Immature natural killer cell (primary cell): ENCODE results near the gene DIRAS3. TPM values are rescaled to one million over a fixed set of nuclear protein-coding genes. Genes with fewer than 3 reads are reported as not detected.

ENCODE experiments used
- DNase-seq, 3 donors: peaks; one replicate each; pipeline ENCODE4 v3.0.0; 2022; ENCODE audit warnings: mixed read lengths in 1 of 3
- H3K27ac Mint-ChIP-seq, 6 donors: one replicate each; pipeline ENCODE4 v1.8.0; 2020; ENCODE audit warnings: mixed read lengths in 6 of 6, mild to moderate bottlenecking in 5 of 6, inconsistent platforms in 4 of 6, moderate library complexity in 3 of 6
- H3K27me3 Mint-ChIP-seq, 3 donors: one replicate each; pipeline ENCODE4 v1.8.0; 2020 to 2021; ENCODE audit warnings: low read depth in 3 of 3, mild to moderate bottlenecking in 3 of 3, mixed read lengths in 3 of 3, moderate library complexity in 3 of 3, inconsistent platforms in 1 of 3
- H3K36me3 Mint-ChIP-seq, 3 donors: one replicate each; pipeline ENCODE4 v1.8.0; 2020; ENCODE audit warnings: mixed read lengths in 3 of 3, inconsistent platforms in 2 of 3, mild to moderate bottlenecking in 2 of 3
- H3K4me1 Mint-ChIP-seq, 2 donors: one replicate each; pipeline ENCODE4 v1.8.0; 2020; ENCODE audit warnings: inconsistent platforms in 2 of 2, mild to moderate bottlenecking in 2 of 2, mixed read lengths in 2 of 2, moderate library complexity in 1 of 2
- H3K4me3 Mint-ChIP-seq, 5 donors: one replicate each; pipeline ENCODE4 v1.8.0; 2020; ENCODE audit warnings: mild to moderate bottlenecking in 5 of 5, mixed read lengths in 5 of 5, inconsistent platforms in 3 of 5, moderate library complexity in 3 of 5
- H3K9me3 Mint-ChIP-seq, 6 donors: one replicate each; pipeline ENCODE4 v1.8.0; 2020; ENCODE audit warnings: mild to moderate bottlenecking in 6 of 6, mixed read lengths in 6 of 6, inconsistent platforms in 4 of 6, moderate library complexity in 3 of 6
- polyA plus RNA-seq, 3 donors: library from polyadenylated mRNA; unstranded; fragments of 300-500 nt; fragmentation: Illumina TruSeq; gene quantifications; one replicate each; pipeline ENCODE4 v1.2.3, GENCODE V29; 2021

The DIRAS3 gene
- polyA plus RNA-seq, 3 donors from 2014 or later: not detected

DNA sequence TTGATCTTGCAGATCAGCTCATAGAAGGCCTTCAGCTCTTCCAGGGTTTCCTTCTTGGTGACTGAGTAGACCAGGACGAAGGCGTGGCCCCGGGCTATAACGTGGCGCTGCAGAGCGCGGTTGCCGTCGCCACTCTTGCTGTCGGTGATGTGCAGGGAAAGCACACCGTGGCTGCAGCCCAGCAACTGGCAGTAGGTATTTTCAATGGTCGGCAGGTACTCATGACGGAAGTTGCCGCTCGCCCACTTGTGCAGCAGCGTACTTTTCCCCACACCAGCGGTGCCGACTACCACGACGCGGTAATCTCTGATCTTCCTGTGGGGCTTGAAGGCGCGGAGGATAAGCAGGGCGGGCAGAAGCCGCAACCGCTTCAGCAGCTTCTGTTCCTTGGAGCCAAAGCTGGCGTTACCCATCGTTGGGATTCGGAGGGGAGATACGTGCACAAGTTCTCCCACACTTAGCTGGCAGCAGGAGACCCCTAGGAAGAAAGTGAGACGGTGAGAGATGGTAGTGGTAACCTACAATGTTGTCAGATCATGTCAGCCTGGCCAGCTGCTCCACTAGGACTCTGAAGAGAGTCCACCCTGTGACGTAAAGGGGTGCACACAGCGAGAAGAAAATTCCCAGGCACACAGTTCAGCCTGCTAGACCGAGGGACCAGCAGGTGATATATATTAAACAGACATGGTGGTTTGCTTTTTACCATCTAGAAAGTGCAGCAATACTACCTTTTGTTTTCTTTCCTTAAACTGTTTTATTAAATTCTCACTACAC, 3.4 kb downstream of the DIRAS3 start:
- DNase-seq: no peak
- Mint-ChIP-seq H3K36me3 (no peaks in the 10 kb centered on the region), H3K4me3 (no peak overlapping the region), H3K27me3 (peaks cover 3 to 12% (median 3%) of the 10 kb centered on the region in 3 donors), H3K9me3 (peaks cover 0 to 6% (median 4%) of the 10 kb centered on the region in 6 donors), H3K4me1 (no peaks in the 10 kb centered on the region), H3K27ac (no peak overlapping the region)

- peaks cover 3 to 11% (median 3%) of the 10 kb centered on the region in 3 donors for H3K27me3 Mint-ChIP-seq
- no peak for DNase-seq
- H3K4me1 Mint-ChIP-seq: no peaks in the 10 kb centered on the region
- no peak overlapping the region for H3K27ac Mint-ChIP-seq
- no peaks in the 10 kb centered on the region for H3K36me3 Mint-ChIP-seq
- H3K9me3 Mint-ChIP-seq: peaks cover 0 to 6% (median 4%) of the 10 kb centered on the region in 6 donors
- no peak overlapping the region for H3K4me3 Mint-ChIP-seq
Measured at GRCh38 chr1:68046423-68046822, 4.0 kb downstream of the DIRAS3 start.

- H3K9me3 Mint-ChIP-seq: peaks cover 0 to 6% (median 4%) of the 10 kb centered on the region in 6 donors
- H3K27ac Mint-ChIP-seq: no peak overlapping the region
- DNase-seq: no peak
- peaks cover 3 to 7% (median 3%) of the 10 kb centered on the region in 3 donors for H3K27me3 Mint-ChIP-seq
- H3K36me3 Mint-ChIP-seq: no peaks in the 10 kb centered on the region
- no peak overlapping the region for H3K4me3 Mint-ChIP-seq
- H3K4me1 Mint-ChIP-seq: no peaks in the 10 kb centered on the region
Measured at GRCh38 chr1:68045511-68046180, 4.8 kb downstream of the DIRAS3 start.

DNA sequence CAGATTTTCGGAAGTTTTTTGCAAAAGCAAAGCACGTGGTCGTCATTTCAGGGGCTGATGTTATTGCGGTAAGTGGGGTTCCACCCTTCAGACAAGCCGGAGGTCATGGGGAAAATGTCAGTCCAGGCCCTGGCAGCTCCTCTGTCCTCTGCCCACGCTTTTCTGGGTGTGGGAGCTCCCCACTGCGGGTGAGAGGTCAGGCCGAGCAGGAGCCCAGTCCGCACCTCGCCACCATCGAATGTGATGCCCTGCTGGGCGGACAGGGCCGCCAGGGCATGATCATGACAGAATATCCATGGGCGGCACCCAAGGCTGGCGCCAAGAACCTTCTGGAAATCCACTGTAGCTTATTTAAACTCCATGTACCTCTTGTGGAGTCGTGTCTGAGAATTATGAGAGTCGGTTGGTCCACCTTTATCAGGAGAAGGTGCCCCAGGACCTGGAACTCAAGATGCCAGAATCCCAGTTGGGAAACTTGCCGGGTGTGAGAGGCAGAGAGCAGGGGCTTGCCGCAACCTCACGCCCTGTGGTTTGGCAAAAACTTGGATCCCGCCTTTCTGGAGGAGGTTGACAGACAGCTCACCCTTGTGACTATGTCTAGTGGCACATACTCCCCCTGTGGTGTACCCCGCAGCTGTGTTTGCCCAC, 6.9 kb downstream of the DIRAS3 start:
- peaks cover 0 to 7% (median 0%) of the 10 kb centered on the region in 3 donors for H3K27me3 Mint-ChIP-seq
- no peak overlapping the region for H3K27ac Mint-ChIP-seq
- H3K36me3 Mint-ChIP-seq: no peaks in the 10 kb centered on the region
- H3K4me1 Mint-ChIP-seq: no peaks in the 10 kb centered on the region
- no peak overlapping the region for H3K4me3 Mint-ChIP-seq
- peaks cover 0 to 4% (median 2%) of the 10 kb centered on the region in 6 donors for H3K9me3 Mint-ChIP-seq
- no peak for DNase-seq

DNA sequence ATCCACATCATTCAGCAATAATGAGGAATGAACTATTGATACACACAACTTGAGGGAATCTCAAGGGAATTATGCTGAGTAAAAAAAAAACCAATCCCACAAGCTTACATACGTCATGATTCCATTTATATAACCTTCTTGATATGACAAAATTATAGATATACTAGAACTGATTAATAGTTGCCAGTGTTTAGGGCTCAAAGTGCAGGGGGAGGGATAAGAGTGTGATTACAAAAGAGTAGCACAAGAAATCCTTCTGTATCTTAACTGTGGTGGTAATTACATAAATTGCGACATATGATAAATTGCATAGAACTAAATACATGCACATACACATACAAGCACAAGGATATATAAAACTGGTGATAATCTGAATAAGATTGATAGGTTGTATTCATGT, 13.5 kb downstream of the DIRAS3 start:
- Mint-ChIP-seq H3K4me3 (no peak overlapping the region), H3K4me1 (no peaks in the 10 kb centered on the region), H3K27ac (no peak overlapping the region), H3K9me3 (peaks cover 0 to 15% (median 7%) of the 10 kb centered on the region in 6 donors), H3K36me3 (no peaks in the 10 kb centered on the region), H3K27me3 (no peaks in the 10 kb centered on the region)
- DNase-seq: no peak

GRCh38 chr1:68029444-68029843, 21.0 kb downstream of the DIRAS3 start:
- no peaks in the 10 kb centered on the region for H3K27me3 Mint-ChIP-seq
- no peaks in the 10 kb centered on the region for H3K36me3 Mint-ChIP-seq
- no peak overlapping the region for H3K27ac Mint-ChIP-seq
- no peaks in the 10 kb centered on the region for H3K4me1 Mint-ChIP-seq
- peaks cover 0 to 12% (median 4%) of the 10 kb centered on the region in 6 donors for H3K9me3 Mint-ChIP-seq
- H3K4me3 Mint-ChIP-seq: no peak overlapping the region
- DNase-seq: no peak

DNA sequence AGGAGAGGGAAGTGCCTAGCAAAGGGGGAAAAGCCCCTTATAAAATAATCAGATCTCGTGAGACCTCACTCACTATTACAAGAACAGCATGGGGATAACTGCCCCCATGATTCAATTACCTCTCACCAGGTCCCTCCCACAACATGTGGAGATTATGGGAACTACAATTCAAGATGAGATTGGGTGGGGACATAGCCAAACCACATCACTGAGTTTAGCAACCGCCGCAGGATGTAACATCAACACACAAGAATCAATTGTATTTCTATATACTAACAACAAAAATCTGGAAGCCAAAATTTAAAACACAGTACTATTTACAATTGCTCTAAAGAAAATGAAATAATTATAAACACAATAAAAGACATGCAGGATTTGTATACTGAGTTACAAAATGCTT, 21.9 kb downstream of the DIRAS3 start:
- Mint-ChIP-seq H3K27ac (no peak overlapping the region), H3K27me3 (no peaks in the 10 kb centered on the region)

DNA sequence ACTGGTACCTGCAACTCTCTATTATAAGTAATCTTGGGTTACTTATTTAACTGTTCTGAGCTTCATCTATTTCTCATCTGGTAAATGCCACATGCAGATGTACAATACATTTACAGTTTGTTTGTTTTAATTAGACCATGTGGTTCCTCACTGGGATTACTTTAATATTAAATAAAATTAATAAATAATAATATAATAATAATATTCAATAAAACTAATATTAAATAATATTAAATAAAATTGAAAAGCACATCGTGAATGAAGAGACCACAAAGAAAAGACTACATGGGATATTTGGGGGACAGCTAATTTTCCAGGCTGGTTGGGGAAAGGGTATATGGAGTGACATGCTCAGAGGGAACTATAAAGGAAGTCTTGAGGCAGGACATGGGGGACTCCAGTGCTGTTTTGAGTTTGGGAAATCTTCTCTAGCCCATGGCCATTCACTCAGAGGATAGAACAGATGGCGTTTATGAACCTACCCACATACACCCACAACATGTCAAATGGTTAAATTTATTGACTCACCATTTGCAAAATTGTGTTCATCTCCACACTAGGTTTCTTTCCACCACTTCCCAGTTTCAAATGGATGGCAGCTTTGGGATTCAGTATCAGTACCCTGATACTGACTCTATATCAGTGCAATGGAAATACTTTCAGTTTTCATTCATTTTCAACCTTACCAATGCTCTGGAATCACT, 25.6 kb downstream of the DIRAS3 start:
- no peak overlapping the region for H3K4me3 Mint-ChIP-seq
- no peaks in the 10 kb centered on the region for H3K36me3 Mint-ChIP-seq
- no peaks in the 10 kb centered on the region for H3K27me3 Mint-ChIP-seq
- DNase-seq: no peak
- no peaks in the 10 kb centered on the region for H3K4me1 Mint-ChIP-seq
- H3K27ac Mint-ChIP-seq: no peak overlapping the region
- H3K9me3 Mint-ChIP-seq: peaks cover 0 to 9% (median 3%) of the 10 kb centered on the region in 6 donors

More for the DNA sequence above, 21.9 kb downstream of the DIRAS3 start:
- Mint-ChIP-seq H3K4me3 (no peak overlapping the region), H3K36me3 (no peaks in the 10 kb centered on the region), H3K4me1 (no peaks in the 10 kb centered on the region), H3K9me3 (peaks cover 0 to 4% (median 2%) of the 10 kb centered on the region in 6 donors)
- no peak for DNase-seq

DNA sequence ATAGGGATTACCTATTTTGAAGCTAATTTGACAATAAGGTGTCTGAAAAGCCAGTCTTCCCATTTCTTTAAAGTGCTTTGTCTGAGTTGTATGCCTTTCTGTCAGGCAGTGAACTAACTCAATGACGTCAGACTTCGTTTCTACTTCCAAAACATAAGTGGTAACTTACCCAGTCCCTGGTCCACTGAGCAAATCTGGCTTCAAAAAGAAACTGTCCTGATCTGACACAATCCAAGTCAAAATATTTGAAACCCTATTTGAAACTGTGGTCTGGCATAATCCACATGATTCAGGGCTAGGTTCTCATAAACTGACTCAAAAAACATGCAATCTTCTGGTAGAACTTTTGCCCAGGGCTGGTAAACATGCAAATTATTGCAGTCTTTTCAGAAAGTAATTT, 34.0 kb downstream of the DIRAS3 start:
- Mint-ChIP-seq H3K9me3 (peaks cover 0 to 12% (median 0%) of the 10 kb centered on the region in 6 donors), H3K4me1 (no peaks in the 10 kb centered on the region), H3K27ac (no peak overlapping the region), H3K27me3 (peaks cover 2 to 6% (median 2%) of the 10 kb centered on the region in 3 donors), H3K36me3 (no peaks in the 10 kb centered on the region), H3K4me3 (no peak overlapping the region)
- DNase-seq: no peak

- no peaks in the 10 kb centered on the region for H3K4me1 Mint-ChIP-seq
- H3K36me3 Mint-ChIP-seq: no peaks in the 10 kb centered on the region
- peaks cover 2 to 6% (median 2%) of the 10 kb centered on the region in 3 donors for H3K27me3 Mint-ChIP-seq
- H3K9me3 Mint-ChIP-seq: peaks cover 0 to 12% (median 0%) of the 10 kb centered on the region in 6 donors
- no peak overlapping the region for H3K27ac Mint-ChIP-seq
- no peak for DNase-seq
- no peak overlapping the region for H3K4me3 Mint-ChIP-seq
Measured at GRCh38 chr1:68015971-68016370, 34.5 kb downstream of the DIRAS3 start.

- Mint-ChIP-seq H3K36me3 (no peaks in the 10 kb centered on the region), H3K27ac (no peak overlapping the region), H3K4me1 (no peaks in the 10 kb centered on the region), H3K9me3 (peaks cover 0 to 12% (median 0%) of the 10 kb centered on the region in 6 donors), H3K27me3 (peaks cover 2 to 6% (median 3%) of the 10 kb centered on the region in 3 donors), H3K4me3 (no peak overlapping the region)
- DNase-seq: no peak
Measured at GRCh38 chr1:68015369-68015768, 35.1 kb downstream of the DIRAS3 start.

DNA sequence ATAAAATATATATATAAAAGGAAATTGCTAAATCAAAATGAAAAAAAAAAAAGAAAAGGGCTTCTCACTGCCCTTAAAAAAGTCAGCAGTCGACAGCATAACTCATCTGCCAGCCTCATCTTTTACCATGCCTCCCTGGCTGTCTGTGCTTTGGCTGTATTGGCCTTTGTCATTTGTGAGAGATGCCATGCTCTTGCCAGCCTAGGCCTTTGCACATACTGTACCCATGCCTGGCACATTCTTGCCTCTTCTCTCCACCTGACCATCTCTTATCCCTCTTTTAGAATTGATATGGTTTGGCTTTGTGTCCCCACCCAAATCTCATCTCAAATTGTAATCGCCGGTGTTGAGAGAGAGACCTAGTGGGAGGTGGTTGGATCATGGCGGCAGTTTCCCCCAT, 37.1 kb downstream of the DIRAS3 start:
- H3K27ac Mint-ChIP-seq: no peak overlapping the region
- H3K4me1 Mint-ChIP-seq: no peaks in the 10 kb centered on the region
- no peaks in the 10 kb centered on the region for H3K36me3 Mint-ChIP-seq
- DNase-seq: no peak
- H3K9me3 Mint-ChIP-seq: peaks cover 0 to 12% (median 0%) of the 10 kb centered on the region in 6 donors
- peaks cover 2 to 6% (median 3%) of the 10 kb centered on the region in 3 donors for H3K27me3 Mint-ChIP-seq
- H3K4me3 Mint-ChIP-seq: no peak overlapping the region

DNA sequence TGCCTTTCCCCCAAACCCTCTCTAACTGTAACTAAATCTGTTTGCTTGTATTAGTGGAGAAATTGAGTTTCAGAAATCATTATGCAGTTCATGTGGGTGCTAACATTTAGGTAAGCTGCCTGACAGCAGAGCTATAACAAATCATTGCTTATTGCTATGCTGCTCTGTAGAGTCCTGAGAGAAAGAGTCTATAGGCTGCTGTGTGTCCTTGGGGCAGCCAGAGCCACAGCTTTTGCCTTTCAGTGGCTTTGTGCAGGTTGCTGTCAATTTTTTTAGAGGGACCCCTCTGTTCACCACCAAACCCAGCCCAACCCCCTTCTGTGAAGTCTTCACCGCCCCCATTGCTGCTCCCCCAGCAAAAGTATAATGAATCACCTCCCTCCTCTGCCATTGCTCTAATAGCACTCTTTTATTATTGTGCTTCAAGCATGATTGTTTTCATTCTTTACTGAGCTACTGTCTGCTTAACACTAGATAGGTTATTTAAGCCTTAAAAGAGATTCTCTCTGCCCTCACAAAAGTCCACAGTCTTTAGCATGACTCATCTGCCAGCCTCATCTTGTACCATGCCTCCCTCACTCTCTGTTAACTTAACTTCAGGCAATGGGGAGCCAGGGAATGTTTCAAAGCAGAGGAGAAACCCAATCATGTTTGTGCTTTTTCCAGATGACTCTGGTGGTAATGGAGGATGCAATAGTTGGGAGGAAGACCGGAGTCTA, 38.6 kb downstream of the DIRAS3 start:
- Mint-ChIP-seq H3K9me3 (peaks cover 0 to 11% (median 0%) of the 10 kb centered on the region in 6 donors), H3K36me3 (no peaks in the 10 kb centered on the region), H3K27me3 (peaks cover 2 to 4% (median 3%) of the 10 kb centered on the region in 3 donors), H3K27ac (no peak overlapping the region), H3K4me3 (no peak overlapping the region), H3K4me1 (no peaks in the 10 kb centered on the region)
- DNase-seq: no peak
